ENCODE data around the gene PLAAT3. TPM values are rescaled to one million over a fixed set of nuclear protein-coding genes. Genes with fewer than 3 reads are reported as not detected.

The PLAAT3 gene
- total RNA-seq, 1 donor from 2014 or later: 65.4 TPM

- no peaks in the 10 kb centered on the region for H3K9me3 Mint-ChIP-seq
- H3K27ac Mint-ChIP-seq: no peak overlapping the region
- H3K36me3 Mint-ChIP-seq: peaks cover 30% of the 10 kb centered on the region
- DNase-seq (ENCODE audit: extremely low spot score, unreplicated experiment): no peak
- peaks cover 5% of the 10 kb centered on the region for H3K4me1 Mint-ChIP-seq (ENCODE audit: unreplicated experiment)
- no peaks in the 10 kb centered on the region for H3K27me3 Mint-ChIP-seq
- no peak for TF ChIP-seq CTCF (conservative IDR thresholded peaks at IDR 0.05)
- no peak overlapping the region for H3K4me3 Mint-ChIP-seq
Observed at GRCh38 chr11:63595296-63595695, 18.9 kb downstream of the PLAAT3 start.

- peak; percentile 65 for TF ChIP-seq CTCF (conservative IDR thresholded peaks at IDR 0.05)
- Mint-ChIP-seq H3K27ac (peak overlapping the region; percentile 53), H3K4me1 (ENCODE audit: unreplicated experiment) (peaks cover 5% of the 10 kb centered on the region), H3K27me3 (no peaks in the 10 kb centered on the region), H3K4me3 (no peak overlapping the region), H3K36me3 (peaks cover 33% of the 10 kb centered on the region), H3K9me3 (no peaks in the 10 kb centered on the region)
- DNase-seq (ENCODE audit: extremely low spot score, unreplicated experiment): no peak
Observed at GRCh38 chr11:63592975-63593395, 21.2 kb downstream of the PLAAT3 start.

- no peak overlapping the region for H3K27ac Mint-ChIP-seq
- H3K4me1 Mint-ChIP-seq (ENCODE audit: unreplicated experiment): peaks cover 5% of the 10 kb centered on the region
- no peaks in the 10 kb centered on the region for H3K9me3 Mint-ChIP-seq
- H3K4me3 Mint-ChIP-seq: no peak overlapping the region
- no peak for DNase-seq (ENCODE audit: extremely low spot score, unreplicated experiment)
- TF ChIP-seq CTCF (conservative IDR thresholded peaks at IDR 0.05): no peak
- H3K27me3 Mint-ChIP-seq: no peaks in the 10 kb centered on the region
- H3K36me3 Mint-ChIP-seq: peaks cover 33% of the 10 kb centered on the region
Observed at GRCh38 chr11:63590024-63590788, 24.0 kb downstream of the PLAAT3 start.

- Mint-ChIP-seq H3K4me3 (no peak overlapping the region), H3K36me3 (peaks cover 28% of the 10 kb centered on the region), H3K27ac (no peak overlapping the region), H3K9me3 (no peaks in the 10 kb centered on the region), H3K27me3 (no peaks in the 10 kb centered on the region), H3K4me1 (ENCODE audit: unreplicated experiment) (peaks cover 5% of the 10 kb centered on the region)
- no peak for DNase-seq (ENCODE audit: extremely low spot score, unreplicated experiment)
- TF ChIP-seq CTCF (conservative IDR thresholded peaks at IDR 0.05): no peak
Observed at GRCh38 chr11:63589000-63589399, 25.2 kb downstream of the PLAAT3 start.

GRCh38 chr11:63586451-63587166 is 27.6 kb downstream of the PLAAT3 start:
- TF ChIP-seq CTCF (conservative IDR thresholded peaks at IDR 0.05): no peak
- H3K4me1 Mint-ChIP-seq (ENCODE audit: unreplicated experiment): no peaks in the 10 kb centered on the region
- H3K36me3 Mint-ChIP-seq: peaks cover 32% of the 10 kb centered on the region
- DNase-seq (ENCODE audit: extremely low spot score, unreplicated experiment): no peak
- no peak overlapping the region for H3K4me3 Mint-ChIP-seq
- no peak overlapping the region for H3K27ac Mint-ChIP-seq
- H3K27me3 Mint-ChIP-seq: no peaks in the 10 kb centered on the region
- peaks cover 10% of the 10 kb centered on the region for H3K9me3 Mint-ChIP-seq
